Stimulated activated CD8-positive, alpha-beta memory T cell treated with anti-CD3 and anti-CD28 coated beads, Interleukin-15, amount 100 ng/mL, for 48 hours (primary cell): ENCODE measurements around the gene SLCO4A1.
"Not testable (repeated sequence)": the region's sequence is repeated elsewhere in the genome, so short reads cannot be mapped to it uniquely, and the experiment has no call there.

Experiments
- DNase-seq, 2 donors: peaks; one replicate each; pipeline ENCODE4 v3.0.0-alpha.2; 2020; ENCODE audit warnings: low read depth in 2 of 2

Gene SLCO4A1

GRCh38 chr20:62665153-62665754, 23.0 kb downstream of the SLCO4A1 start:
- no peak for DNase-seq

GRCh38 chr20:62665826-62666735, 23.8 kb downstream of the SLCO4A1 start:
- DNase-seq, result no peak

GRCh38 chr20:62666736-62667529, 24.6 kb downstream of the SLCO4A1 start:
- DNase-seq, result no peak

- no peak for DNase-seq
Measured at GRCh38 chr20:62667530-62668440, 25.5 kb downstream of the SLCO4A1 start.

GRCh38 chr20:62668441-62669027, 26.2 kb downstream of the SLCO4A1 start:
- DNase-seq, result no peak

- no peak for DNase-seq
Measured at GRCh38 chr20:62669249-62669648, 26.9 kb downstream of the SLCO4A1 start.

GRCh38 chr20:62670156-62670555, 27.9 kb downstream of the SLCO4A1 start:
- no peak for DNase-seq

GRCh38 chr20:62670998-62671397, 28.7 kb downstream of the SLCO4A1 start:
- no peak for DNase-seq

- no peak for DNase-seq
Measured at GRCh38 chr20:62671765-62672164, 29.5 kb downstream of the SLCO4A1 start.

GRCh38 chr20:62674370-62674769, 32.1 kb downstream of the SLCO4A1 start:
- DNase-seq, result no peak

- DNase-seq, result no peak
Measured at GRCh38 chr20:62675156-62675876, 33.0 kb downstream of the SLCO4A1 start.

- no peak for DNase-seq
Measured at GRCh38 chr20:62675877-62676260, 33.6 kb downstream of the SLCO4A1 start.

- DNase-seq, result no peak
Measured at GRCh38 chr20:62676976-62677375, 34.7 kb downstream of the SLCO4A1 start.

- no peak for DNase-seq
Measured at GRCh38 chr20:62677678-62678077, 35.4 kb downstream of the SLCO4A1 start.

GRCh38 chr20:62678553-62678952, 36.2 kb downstream of the SLCO4A1 start:
- no peak for DNase-seq

GRCh38 chr20:62679978-62680589, 37.8 kb downstream of the SLCO4A1 start:
- no peak for DNase-seq

GRCh38 chr20:62682912-62683517, 40.7 kb downstream of the SLCO4A1 start:
- DNase-seq, result no peak

GRCh38 chr20:62683660-62684322, 41.5 kb downstream of the SLCO4A1 start:
- not testable (repeated sequence) for DNase-seq

- DNase-seq, result no peak
Measured at GRCh38 chr20:62684981-62685380, 42.7 kb downstream of the SLCO4A1 start.
